ENCODE results near the gene MAJIN. TPM values are rescaled to one million over a fixed set of nuclear protein-coding genes. Genes with fewer than 3 reads are reported as not detected.
A peak's percentile ranks its signal among the peaks of the same experiment; 100 is the strongest.

Gene MAJIN
- total and polyA plus RNA-seq, 9 of the 15 experiments (the other 6 are each of a cell fraction or from before 2014, with no cell fraction given) = 0.17 to 0.83 (median 0.24) TPM; not detected in 2

DNA sequence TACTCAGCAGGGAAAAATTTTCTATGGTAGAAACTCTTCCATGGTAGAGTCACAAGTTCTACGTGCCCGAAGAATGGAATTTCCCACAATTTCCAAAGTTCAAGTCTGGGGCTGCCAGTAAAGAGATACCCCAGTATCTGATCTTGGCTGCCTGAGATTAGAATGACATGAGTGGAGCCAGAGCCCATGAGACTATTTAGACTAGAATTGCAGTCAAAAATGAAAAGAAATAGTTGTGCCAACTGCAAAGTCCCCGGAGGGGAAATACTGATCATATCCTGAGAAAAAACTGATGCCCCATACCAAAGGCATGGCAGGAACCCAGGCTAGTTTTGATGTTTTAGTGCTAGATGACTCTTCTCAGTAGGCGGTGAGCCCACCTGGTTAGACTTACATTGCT, 11.2 kb downstream of the MAJIN start (continued):
- TF ChIP-seq TCF3 (CRISPR knock-in tag; IDR thresholded peaks at IDR 0.05) (peak; percentile 64), CBFA2T2 (conservative IDR thresholded peaks at IDR 0.05) (0 out of 2 replicates have a peak, but pooled peaks have one; percentile 16), SMARCE1 (IDR thresholded peaks at IDR 0.05) (peak; percentile 35; the same call in 1 of the 2 replicates), MTA2 (IDR thresholded peaks at IDR 0.05; ENCODE audit: low read depth) (peak; percentile 24; the same call in 1 of the 2 replicates), CCNT2 (IDR thresholded peaks at IDR 0.05; ENCODE audit: borderline replicate concordance, extremely low read depth, insufficient read length, low read depth, low read length) (peak; percentile 23), JUND (IDR thresholded peaks at IDR 0.05; ENCODE audit: borderline replicate concordance, low read depth, low read length) (0 out of 2 replicates have a peak, but pooled peaks have one; percentile 20), JUND (tag; IDR thresholded peaks at IDR 0.05; ENCODE audit: borderline replicate concordance, low read depth, low read length) (no peak)
- TF ChIP-seq, protein P1, sequence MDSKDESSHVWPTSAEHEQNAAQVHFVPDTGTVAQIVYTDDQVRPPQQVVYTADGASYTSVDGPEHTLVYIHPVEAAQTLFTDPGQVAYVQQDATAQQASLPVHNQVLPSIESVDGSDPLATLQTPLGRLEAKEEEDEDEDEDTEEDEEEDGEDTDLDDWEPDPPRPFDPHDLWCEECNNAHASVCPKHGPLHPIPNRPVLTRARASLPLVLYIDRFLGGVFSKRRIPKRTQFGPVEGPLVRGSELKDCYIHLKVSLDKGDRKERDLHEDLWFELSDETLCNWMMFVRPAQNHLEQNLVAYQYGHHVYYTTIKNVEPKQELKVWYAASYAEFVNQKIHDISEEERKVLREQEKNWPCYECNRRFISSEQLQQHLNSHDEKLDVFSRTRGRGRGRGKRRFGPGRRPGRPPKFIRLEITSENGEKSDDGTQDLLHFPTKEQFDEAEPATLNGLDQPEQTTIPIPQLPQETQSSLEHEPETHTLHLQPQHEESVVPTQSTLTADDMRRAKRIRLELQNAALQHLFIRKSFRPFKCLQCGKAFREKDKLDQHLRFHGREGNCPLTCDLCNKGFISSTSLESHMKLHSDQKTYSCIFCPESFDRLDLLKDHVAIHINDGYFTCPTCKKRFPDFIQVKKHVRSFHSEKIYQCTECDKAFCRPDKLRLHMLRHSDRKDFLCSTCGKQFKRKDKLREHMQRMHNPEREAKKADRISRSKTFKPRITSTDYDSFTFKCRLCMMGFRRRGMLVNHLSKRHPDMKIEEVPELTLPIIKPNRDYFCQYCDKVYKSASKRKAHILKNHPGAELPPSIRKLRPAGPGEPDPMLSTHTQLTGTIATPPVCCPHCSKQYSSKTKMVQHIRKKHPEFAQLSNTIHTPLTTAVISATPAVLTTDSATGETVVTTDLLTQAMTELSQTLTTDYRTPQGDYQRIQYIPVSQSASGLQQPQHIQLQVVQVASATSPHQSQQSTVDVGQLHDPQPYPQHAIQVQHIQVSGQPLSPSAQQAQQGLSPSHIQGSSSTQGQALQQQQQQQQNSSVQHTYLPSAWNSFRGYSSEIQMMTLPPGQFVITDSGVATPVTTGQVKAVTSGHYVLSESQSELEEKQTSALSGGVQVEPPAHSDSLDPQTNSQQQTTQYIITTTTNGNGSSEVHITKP (IDR thresholded peaks at IDR 0.05; ENCODE audit: partially characterized antibody) = peak; percentile 21

GRCh38 chr11:64959498-64959897, 12.4 kb downstream of the MAJIN start:
- Histone ChIP-seq H3K27ac (ENCODE audit: extremely low read depth, low read depth, low read length) (no peak overlapping the region), H3K4me3 (no peak overlapping the region), H3K4me1 (replicated peaks in 1 of 2; ENCODE audit: control insufficient read depth in 2 of 2, insufficient read depth in 2 of 2, low read length in 2 of 2) (peaks cover 4 to 11% of the 10 kb centered on the region in 2 experiments; a peak in 3 of 5 replicates), H3K9me3 (replicated peaks; ENCODE audit: control insufficient read depth, insufficient read depth, low read depth, low read length) (no peaks in the 10 kb centered on the region), H3K9ac (ENCODE audit: insufficient read depth in 1 of 2, low read depth in 2 of 2, low read length in 2 of 2) (no peak overlapping the region), H3K36me3 (ENCODE audit: control insufficient read depth, insufficient read depth, low read length) (no peaks in the 10 kb centered on the region), H2AFZ (ENCODE audit: low read depth, low read length) (no peak overlapping the region), H3K4me2 (ENCODE audit: insufficient read depth, low read length) (no peak overlapping the region), H4K20me1 (replicated peaks; ENCODE audit: control insufficient read depth, insufficient read depth, low read length) (no peaks in the 10 kb centered on the region), H3K79me2 (ENCODE audit: control insufficient read depth, insufficient read depth, low read length) (no peaks in the 10 kb centered on the region), H3K9me1 (ENCODE audit: control insufficient read depth, insufficient read depth, low read length) (no peaks in the 10 kb centered on the region), H3K27me3 (ENCODE audit: control insufficient read depth in 2 of 2, insufficient read depth in 2 of 2, low read length in 2 of 2) (no peaks in the 10 kb centered on the region; a peak in 1 of 5 replicates)
- intact Hi-C loops (cut with micrococcal nuclease) = no loop called here
- CTCF ChIA-PET (ENCODE audit: low intra/inter-chr PET ratio) = no interaction called here
- POLR2A ChIA-PET = no interaction called here
- FAIRE-seq (no peak), DNase-seq (ENCODE audit: extremely low read depth in 1 of 4, low spot score in 3 of 4) (no peak), ATAC-seq (no peak)
- 8% methylated on average over 3 of the region's 3 CpGs for WGBS (ENCODE audit: insufficient coverage, low coverage, missing lambda C conversion rate)
- no TSS peak for BruUV-seq (replicated peaks)
- in situ Hi-C loops (cut with MboI) = no loop called here
- TF ChIP-seq ATF3 (IDR thresholded peaks at IDR 0.05) = peak; percentile 35; the same call in 1 of the 2 replicates
- TF ChIP-seq ATF3 (CRISPR knock-in tag; conservative IDR thresholded peaks at IDR 0.05) = no peak
- TF ChIP-seq NFE2 (IDR thresholded peaks at IDR 0.05; ENCODE audit: low read depth) = no peak
- no peak for TF ChIP-seq SFPQ (IDR thresholded peaks at IDR 0.05; ENCODE audit: low read depth, low read length)
- peak; percentile 26 for TF ChIP-seq TBP (optimal IDR thresholded peaks at IDR 0.05; ENCODE audit: low read depth, low read length)

All from K562 (cell line).